Right renal cortex interstitium (tissue), 3 donors: Measurements from ENCODE around the gene AGAP1. TPM values are rescaled to one million over a fixed set of nuclear protein-coding genes. Genes with fewer than 3 reads are reported as not detected.

Experiments
- DNase-seq, 3 donors: peaks; one replicate each; pipeline ENCODE4 v3.0.0-alpha.2; 2013; ENCODE audit warnings: low read depth in 3 of 3, low spot score in 2 of 3
- polyA plus RNA-seq, 3 donors: library from polyadenylated mRNA; unstranded; fragments of 120-200 nt; gene quantifications; one replicate each; pipeline ENCODE4 v1.2.1, GENCODE V29; 2013; ENCODE audit not compliant: insufficient read length in 3 of 3

The AGAP1 gene
- polyA plus RNA-seq, 3 donors = 18.0 to 22.6 (median 21.2) TPM

DNA sequence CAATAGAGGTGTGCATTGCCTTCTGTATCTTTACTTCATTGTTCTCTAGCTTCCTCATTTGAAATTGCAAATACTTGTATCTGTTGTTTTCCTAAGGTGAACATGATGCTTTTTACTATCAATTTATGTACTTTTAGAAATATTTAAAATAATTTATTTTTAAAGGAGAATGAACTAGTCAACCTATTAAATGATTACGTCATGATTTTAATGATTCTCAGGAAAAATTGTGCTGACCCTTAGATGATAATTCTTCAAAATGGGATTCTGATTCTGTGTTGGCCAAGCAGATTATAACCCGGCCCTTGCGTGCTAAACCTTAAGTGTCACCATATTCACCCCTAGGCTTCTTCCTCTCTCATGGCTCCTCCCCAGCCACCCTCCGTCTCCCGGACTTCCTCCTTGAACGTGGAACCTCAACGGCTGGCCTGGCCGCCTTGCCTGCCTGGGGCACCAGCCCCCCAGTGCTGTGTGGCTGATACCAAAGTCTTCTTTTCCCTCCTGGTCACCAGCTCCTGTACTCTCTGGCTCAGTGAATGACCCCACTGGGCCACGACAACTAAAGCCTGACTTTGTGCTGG is 382.3 kb downstream of the AGAP1 start:
- no peak for DNase-seq

DNA sequence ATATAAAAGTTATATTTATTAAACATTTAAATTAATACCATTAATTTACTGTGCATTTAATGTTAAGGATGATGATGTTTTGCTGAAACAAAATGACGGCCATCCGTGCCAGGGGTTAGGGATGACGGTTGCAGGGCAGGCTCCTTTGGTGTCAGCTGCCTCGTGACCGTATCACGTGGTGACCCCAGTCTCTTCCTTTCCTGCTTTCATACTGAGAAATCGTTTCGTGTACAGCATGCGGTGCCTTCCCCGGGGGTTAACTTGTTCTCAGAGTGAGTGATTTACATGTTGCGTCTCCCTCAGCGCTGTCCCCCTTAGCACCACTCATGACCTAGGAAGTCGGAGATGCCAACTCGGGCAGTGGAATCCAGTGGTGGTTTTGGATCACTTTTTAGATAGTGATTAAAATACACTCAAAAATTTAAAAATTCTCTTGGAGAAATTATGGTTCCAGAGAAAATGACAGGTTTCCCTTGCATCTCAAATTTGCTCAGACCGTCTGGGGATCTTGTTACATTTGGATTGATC is 383.5 kb downstream of the AGAP1 start:
- DNase-seq = no peak

DNA sequence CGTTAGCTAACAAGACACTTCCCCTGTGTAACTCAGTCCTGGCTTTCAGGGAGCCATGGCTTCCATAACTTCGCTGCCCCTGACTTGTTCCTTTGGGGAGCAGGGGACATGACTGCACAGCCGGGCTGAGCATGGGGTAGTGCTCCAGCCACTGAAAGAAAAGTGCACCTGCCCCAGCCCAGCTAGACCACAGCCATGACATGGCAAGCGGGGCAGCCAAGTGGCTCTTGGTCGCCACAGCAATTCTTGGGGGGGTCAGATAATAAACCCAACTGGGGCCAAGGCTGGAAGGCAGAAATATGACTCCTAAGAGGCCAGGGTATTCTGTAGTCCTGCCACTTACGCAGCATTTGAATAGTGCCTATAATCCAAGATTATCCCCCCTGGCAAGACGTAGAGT is 385.3 kb downstream of the AGAP1 start:
- DNase-seq = no peak

DNA sequence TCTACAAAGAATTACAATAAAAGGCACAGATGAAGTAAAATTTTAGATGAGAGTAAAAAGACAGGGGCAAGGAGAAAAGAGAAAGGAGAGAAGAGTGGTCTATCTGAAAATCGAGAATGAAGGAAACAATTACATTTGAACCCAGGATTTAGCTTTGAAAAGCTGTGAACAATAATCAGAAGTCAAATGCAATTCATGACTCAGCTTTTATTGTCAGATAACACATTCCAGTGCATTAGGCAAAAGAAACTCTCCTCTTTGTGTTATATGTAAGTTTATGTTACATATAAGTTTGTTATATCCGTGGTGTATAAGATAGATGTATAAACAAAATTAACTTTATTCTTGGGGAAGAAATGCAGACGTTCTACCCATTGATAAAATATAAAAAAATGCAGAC is 389.8 kb downstream of the AGAP1 start:
- DNase-seq = no peak

DNA sequence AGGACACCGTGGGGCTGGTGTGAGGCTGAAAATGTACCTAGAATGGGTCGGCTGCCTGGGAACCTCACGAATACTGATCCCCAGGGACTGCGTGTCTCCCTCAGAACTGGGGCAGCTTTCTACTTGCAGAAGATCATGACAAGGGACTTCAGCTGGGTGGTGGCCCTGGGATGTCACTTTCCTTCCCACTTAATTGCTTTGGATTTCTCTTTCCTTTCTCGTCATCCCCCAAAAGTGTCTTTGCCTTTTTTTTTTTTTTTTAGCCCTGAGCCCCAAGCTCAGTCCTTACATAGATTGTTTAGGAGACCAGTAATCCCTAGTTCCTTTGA is 395.4 kb downstream of the AGAP1 start:
- no peak for DNase-seq

DNA sequence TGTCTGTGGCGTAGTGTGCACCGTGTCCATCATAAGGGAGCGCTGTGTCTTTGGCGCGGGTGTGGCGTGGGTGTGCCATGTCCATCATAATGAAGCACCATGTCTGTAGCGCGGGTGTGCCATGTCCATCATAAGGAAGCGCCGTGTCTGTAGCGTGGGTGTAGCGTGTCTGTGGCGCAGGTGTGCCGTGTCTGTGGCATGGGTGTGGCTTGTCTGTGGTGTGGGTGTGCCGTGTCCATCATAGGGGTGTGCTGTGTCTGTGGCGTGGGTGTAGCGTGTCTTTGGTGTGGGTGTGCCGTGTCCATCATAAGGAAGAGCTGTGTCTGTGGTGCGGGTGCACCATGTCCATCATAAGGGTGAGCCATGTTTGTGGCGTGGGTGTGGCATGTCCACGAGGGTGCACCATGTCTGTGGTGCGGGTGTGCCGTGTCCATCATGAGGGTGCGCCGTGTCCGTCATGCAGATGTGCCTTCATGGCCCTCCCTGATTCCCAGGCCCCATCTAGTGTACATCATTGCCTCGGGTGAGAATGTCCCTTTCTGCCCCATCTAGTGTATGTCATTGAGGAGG is 399.4 kb downstream of the AGAP1 start:
- no peak for DNase-seq

DNA sequence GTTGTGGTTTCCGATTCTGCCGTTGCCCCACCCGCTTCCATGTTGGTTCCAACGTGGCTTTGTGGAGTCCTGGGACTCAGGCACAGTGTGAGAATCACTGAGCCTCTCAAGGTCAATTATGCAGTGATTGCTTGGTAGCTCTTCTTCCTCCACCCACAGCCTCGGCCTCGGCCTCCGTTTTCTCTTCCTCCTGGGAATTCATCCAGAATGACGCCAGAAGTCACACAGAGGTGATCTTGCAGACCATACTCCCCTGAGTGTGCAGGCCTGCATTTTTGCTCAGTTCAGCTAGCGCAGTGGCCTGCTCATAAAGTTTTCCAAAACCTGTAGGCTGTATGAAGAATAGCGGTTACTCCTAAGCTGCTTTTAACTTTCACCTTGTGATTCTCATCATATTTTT is 401.0 kb downstream of the AGAP1 start:
- DNase-seq = no peak

DNA sequence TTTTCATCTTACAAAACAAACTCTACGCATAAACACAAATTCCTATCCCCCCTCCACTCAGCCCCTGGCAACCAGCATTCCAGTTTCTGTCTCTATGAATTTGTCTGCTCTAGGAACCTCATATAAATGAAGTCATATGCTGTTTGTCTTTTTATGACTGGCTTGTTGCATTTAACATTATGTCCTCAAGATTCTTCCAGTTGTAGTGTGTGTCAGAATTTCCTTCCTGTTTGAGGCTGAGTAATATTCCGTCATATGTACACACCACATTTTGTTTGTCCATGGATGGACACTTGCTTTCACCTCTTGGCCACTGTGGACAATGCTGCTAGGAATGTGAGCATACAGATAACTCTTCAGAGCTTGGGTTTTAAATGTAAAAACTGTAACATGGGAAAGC is 402.2 kb downstream of the AGAP1 start:
- DNase-seq = no peak

DNA sequence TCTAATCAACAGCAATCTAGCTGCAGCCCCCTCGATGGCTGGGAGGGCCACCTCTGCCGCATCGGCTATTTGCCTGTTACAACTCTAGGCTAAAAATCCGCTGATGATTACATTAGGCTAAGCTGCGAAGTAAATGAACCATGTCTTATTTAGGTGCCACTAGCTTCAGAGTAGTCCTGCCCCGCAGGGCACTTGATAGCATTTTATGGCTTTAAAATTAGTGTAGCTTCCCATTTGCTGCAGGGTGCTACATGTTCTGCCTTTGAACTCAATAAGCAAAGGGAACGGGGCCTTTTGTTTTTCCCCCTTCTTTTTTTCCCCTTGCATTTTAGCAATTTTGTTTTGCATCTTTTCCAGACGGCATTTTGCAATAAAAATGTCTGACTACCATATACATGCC is 404.1 kb downstream of the AGAP1 start:
- DNase-seq = no peak

DNA sequence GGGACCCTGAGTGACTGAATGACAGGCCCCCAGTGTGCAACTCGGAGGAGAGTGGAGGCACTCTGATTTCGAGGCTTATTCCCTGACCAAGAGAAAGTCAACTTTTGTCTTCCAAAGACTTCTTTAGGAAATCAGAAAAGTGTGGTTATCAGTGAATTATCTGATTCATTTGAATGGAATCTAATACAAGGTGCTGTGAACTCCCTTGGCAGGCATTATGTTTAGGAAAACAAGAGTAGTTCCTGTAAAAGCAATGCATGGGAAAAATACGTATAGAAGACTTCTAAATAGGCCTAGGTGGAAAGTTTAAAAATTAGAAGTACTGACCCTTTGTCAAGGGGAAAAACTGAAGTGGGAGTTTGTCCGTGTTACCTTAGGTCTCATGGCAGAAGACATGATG is 404.9 kb downstream of the AGAP1 start:
- no peak for DNase-seq

DNA sequence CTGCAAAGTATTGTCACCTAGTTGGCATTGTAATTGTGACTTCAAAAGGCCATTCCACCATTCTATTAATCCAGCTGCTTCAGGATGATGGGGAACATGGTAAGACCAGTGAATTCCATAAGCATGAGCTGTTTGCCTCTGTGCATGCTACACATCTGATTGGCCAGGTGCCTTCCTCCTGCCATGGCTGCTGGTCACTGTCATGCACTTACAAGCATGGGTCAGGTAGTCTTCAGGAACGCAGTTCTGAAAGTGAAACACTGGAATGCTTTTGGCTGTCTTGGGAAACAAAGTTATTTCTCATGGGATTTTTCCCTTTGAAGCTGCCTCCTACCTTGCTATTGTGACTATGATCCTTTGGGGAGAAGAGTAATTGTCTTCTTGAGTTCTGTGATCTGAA is 406.8 kb downstream of the AGAP1 start:
- DNase-seq = no peak

DNA sequence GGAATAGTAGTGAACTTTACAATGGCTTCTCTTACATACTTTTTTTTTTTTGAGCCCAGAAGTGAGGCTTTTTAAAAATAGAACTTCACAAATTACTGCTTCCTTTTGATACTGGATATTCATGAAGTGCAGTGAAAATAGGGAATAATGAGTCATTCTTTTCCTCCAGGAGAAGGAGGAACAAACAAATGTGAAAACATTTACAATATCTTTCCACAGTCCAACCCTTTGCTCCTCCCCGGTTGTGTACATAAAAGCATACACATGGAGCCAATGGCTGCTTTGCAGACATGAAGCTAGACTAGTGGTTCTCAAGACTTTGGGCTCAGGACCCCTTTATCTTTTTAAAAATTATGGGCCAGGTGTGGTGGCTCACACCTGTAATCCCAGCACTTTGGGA is 407.4 kb downstream of the AGAP1 start:
- no peak for DNase-seq

DNA sequence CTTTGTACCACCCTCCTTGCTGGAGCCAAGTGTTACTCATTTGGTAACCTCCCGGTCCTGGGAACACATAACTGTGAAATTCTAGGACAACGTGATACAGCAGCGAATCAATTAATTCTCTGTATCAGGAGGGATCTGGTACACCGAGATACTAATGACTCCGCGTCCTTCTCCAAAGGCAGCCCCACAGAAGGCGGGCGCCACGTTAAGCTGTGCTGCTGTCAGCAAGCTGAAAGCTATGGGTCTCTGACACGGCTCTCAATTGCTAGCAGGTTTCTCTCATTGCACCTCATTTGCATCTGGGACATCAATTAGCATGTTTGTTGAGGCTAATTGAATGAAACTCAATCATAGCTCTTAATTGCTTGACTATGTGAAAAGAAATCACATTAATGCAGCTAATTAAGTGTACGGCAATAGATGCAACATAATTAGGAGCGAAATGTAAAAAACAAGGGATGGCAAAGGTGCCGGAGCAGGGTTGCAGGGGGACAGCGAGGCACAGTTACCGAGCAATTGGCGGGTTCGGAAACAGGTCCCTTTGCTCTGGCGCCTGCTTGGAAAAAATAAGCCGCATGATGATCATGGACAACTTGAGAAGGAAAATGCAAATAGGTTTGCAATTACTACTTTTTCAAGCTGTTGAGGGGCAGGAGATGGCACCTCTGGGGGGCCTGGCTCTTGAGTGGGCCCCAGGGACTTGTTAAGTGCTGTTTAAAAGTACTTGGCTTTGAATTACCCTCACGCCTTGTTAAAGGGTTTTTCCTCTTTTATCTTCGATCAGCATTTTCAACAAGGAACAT is 410.1 kb downstream of the AGAP1 start:
- no peak for DNase-seq

DNA sequence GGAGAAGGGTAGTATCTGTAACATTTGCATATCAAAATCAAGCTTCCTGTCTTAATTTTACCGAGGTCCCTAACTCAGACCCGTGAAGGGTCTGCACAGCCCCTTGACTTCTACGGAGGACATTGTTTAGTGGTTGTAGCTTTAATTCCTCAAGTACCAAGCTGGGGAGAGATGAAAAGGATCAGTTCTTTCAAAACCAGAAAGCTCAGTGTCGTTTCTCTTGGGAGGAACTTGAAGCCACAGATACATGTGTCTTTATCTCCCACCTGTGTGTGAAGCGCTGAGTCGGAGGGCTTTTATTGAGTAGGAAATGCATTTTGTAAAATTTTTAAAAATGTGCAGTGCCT is 410.7 kb downstream of the AGAP1 start:
- DNase-seq = no peak

DNA sequence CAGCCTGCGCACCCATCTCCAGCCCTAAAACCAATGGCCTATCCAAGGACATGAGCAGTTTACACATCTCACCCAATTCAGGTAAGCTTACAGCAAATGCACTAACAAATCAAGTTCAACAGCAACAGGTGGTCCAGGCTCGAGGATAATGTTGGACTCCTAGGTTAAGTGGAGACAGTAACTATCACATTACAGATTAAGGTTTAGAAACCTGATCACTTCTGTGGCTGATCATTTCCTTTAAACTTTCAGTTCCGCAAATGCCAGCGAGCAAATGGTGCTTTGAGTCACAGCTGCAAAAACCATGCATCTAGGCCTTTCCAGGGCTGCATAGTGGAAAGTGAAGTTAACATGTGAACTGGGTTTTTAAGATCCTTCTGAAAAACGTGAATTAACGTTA is 415.0 kb downstream of the AGAP1 start:
- no peak for DNase-seq

DNA sequence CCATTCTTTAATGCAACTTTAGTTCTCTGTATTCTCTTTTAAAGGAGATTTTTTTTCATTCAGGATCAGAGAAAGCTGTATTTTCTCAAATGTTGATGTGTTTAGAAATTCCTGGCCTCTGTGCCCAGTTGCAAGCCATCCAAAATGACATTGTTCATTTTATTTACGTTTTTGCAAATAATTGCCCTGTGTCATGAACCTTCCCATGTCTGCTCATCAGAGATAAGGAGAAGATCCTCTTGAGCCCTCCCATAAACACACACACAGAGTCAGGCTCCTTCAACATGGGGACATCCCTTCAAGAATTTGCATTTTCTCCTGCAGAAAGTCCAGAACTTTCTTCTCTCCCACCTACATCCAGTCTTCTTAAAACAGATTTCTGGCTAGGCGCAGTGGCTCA is 415.5 kb downstream of the AGAP1 start:
- DNase-seq = no peak

DNA sequence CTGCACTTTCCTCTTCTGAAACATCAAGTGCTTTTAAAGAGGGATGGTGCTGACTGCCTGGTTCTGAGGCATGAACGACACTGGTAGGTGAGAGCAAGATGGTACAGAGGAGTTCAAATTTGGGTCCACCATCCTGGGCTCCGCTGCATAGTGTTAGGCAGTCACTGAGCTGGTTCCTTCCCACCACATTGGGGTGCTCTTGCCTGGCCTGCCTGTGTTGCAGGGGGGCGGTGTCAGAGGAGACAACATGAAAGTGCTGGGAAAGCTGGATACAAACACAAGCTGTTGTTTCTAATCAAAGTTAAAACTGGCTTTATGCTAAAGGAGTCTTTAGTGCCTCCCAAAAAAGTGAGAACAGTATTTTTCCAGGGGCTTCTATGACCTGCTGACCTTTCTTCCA is 416.2 kb downstream of the AGAP1 start:
- no peak for DNase-seq

DNA sequence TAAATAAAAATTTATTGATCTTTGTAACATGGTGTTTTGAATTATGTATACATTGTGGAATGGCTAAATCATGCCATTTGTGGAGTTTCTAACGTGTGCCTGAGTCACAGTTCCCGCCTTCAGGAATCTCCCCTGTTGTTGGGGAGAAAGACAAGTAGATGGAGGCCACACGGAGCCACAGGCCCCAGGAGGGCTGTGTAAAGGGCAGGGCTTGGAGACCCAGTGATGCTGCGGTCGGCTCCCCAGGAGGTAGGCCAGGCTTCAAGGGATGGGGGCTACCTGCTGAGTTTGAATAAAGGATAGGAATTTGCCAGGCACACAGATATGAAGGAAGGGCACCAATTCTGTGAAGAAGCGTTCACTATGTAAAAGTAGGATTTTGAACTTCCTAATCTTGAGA is 417.3 kb downstream of the AGAP1 start:
- DNase-seq = no peak

DNA sequence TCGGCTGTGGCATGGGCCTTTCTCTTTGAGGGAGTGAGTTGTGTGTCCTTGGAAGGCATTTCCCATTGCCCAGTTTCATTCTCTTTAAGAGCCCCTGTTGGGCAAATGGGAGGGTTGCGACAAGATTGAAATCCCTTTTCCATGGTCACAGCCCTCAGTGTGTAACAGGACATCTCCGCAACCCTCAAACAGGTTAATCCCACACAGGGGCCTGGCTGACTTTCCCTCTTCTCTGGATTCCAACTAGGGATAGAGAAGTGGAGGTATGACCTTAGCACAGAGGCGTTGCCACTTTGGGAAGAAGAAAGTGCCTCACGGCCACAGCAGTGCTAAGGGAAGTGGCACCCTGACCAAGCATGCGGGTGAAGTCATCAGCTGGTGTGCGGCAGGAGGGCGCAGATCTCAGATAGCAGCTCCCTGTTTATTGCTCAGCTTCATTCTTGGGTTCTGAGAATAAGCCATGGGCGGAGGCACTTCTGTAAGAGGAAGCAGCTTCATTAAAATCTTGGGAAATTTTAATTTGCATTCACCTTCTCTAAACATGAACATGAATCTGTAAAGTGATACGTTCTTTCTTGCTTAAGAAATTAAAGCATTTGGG is 417.9 kb downstream of the AGAP1 start:
- DNase-seq = no peak

DNA sequence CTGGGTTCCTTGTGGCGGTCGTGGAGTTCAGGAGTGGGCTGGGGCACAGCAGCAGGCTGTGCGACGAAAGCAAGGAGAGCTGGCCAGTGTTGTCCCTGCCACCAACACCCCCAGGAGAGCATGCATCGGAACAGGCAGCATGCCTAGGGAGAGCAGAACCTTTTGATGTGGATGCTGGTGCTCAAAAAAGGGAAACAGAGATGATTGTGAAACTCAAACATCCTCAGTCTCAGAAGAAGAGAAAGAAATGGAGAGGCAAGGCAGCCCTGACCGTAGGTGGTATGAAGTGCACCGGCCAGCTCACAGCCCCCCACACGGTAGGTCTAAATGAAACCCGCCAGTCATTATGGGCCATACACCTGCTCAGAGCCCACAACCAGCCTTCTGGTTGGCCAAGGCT is 420.9 kb downstream of the AGAP1 start:
- DNase-seq = no peak

DNA sequence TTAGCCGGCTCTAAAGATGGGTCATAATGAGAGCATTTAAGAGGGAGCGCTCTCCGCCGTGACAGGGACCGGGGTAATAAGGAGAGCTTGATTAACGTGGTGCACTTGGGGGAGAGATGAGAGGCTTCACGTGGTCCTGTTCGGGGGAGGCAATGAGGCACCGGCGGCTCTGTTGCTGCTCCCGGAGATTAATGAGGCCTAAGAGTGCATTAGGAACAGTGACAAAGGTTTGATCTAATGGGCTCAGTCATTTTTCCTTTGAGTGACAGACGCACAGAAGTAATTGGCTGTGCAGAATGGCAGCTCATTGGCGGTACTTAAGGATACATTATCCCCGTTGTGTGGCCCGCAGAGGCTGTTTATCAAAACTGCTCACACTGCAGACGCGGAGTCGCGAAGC is 423.7 kb downstream of the AGAP1 start:
- DNase-seq = no peak

DNA sequence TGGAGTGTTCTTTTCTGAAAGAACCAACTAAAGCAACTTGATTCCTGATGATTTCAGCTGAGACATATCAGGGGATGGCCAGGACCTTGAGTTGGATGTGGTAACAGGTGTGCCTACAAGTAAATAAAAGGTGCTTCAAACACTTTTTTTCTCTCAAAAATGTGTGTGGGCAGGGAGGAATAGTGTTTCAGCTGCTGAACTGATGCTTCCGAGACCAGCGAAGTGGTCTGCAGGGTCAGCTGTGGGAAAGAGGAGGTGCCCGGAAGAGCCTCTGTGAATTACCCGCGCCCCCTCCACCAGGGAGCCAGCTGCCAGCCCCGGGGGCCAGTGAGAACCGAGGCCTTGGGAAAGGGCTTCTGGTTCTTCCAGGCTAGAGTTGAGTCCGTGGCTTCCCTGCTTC is 425.0 kb downstream of the AGAP1 start:
- DNase-seq = no peak
